ENCODE measurements around the gene PRH1.

GRCh38 chr12:10910380-10910779 lies 26.3 kb upstream of the PRH1 start:
- TF ChIP-seq, protein P1, sequence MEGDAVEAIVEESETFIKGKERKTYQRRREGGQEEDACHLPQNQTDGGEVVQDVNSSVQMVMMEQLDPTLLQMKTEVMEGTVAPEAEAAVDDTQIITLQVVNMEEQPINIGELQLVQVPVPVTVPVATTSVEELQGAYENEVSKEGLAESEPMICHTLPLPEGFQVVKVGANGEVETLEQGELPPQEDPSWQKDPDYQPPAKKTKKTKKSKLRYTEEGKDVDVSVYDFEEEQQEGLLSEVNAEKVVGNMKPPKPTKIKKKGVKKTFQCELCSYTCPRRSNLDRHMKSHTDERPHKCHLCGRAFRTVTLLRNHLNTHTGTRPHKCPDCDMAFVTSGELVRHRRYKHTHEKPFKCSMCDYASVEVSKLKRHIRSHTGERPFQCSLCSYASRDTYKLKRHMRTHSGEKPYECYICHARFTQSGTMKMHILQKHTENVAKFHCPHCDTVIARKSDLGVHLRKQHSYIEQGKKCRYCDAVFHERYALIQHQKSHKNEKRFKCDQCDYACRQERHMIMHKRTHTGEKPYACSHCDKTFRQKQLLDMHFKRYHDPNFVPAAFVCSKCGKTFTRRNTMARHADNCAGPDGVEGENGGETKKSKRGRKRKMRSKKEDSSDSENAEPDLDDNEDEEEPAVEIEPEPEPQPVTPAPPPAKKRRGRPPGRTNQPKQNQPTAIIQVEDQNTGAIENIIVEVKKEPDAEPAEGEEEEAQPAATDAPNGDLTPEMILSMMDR (IDR thresholded peaks at IDR 0.05), result no peak
- no peak for TF ChIP-seq POLR2A (IDR thresholded peaks at IDR 0.05)
